Trophoblast cell (in vitro differentiated cells and primary cell): ENCODE measurements around the gene NAPB.
A peak's percentile ranks its signal among the peaks of the same experiment; 100 is the strongest.

Experiments used
- DNase-seq, 2 donors: peaks; one replicate each; pipeline ENCODE4 v3.0.0-alpha.2; 2016
- H2AFZ ChIP-seq: 2 replicates; pipeline ENCODE4 v1.6.1; 2013; ENCODE audit warnings: low read length, moderate library complexity, mild to moderate bottlenecking; ENCODE audit not compliant: insufficient read depth, poor library complexity
- H2AK5ac ChIP-seq: 2 replicates; pipeline ENCODE4 v1.6.1; 2013; ENCODE audit warnings: mild to moderate bottlenecking, low read length
- H2BK120ac ChIP-seq: 2 replicates; pipeline ENCODE4 v1.6.1; 2013; ENCODE audit warnings: low read length, mild to moderate bottlenecking, moderate library complexity; ENCODE audit not compliant: insufficient read depth, poor library complexity
- H2BK12ac ChIP-seq: 2 replicates; pipeline ENCODE4 v1.6.1; 2013; ENCODE audit warnings: mild to moderate bottlenecking, low read length, moderate library complexity
- H2BK5ac ChIP-seq: 2 replicates; pipeline ENCODE4 v1.6.1; 2013; ENCODE audit warnings: low read length, low read depth, moderate library complexity, mild to moderate bottlenecking; ENCODE audit not compliant: poor library complexity
- H3K14ac ChIP-seq: 2 replicates; pipeline ENCODE4 v1.6.1; 2013; ENCODE audit warnings: mild to moderate bottlenecking, low read length
- H3K18ac ChIP-seq: 2 replicates; pipeline ENCODE4 v1.6.1; 2013; ENCODE audit warnings: mild to moderate bottlenecking, low read length
- H3K23ac ChIP-seq: 2 replicates; pipeline ENCODE4 v1.6.1; 2013; ENCODE audit warnings: low read length
- H3K27ac ChIP-seq: 2 replicates; pipeline ENCODE4 v1.5.1; 2013; ENCODE audit warnings: low read depth, mild to moderate bottlenecking, inconsistent platforms, low read length, moderate library complexity
- H3K27me3 ChIP-seq: 2 replicates; pipeline ENCODE4 v1.6.1; 2013; ENCODE audit warnings: inconsistent platforms, mild to moderate bottlenecking, low read length, moderate library complexity; ENCODE audit not compliant: insufficient read depth
- H3K36me3 ChIP-seq, 2 experiments: 1 replicate in 1 of 2; 2 replicates in 1 of 2; pipeline ENCODE4 v1.6.1; 2013; ENCODE audit warnings: low read length in 2 of 2, mild to moderate bottlenecking in 2 of 2, moderate library complexity in 1 of 2; ENCODE audit not compliant: insufficient read depth in 2 of 2, control insufficient read depth in 1 of 2
- H3K4ac ChIP-seq: 2 replicates; pipeline ENCODE4 v1.6.1; 2013; ENCODE audit warnings: low read depth, mild to moderate bottlenecking, low read length, moderate library complexity
- H3K4me1 ChIP-seq, 2 experiments: 1 replicate in 1 of 2; 2 replicates in 1 of 2; pipeline ENCODE4 v1.6.1; 2013; ENCODE audit warnings: low read length in 2 of 2, mild to moderate bottlenecking in 2 of 2, moderate library complexity in 1 of 2; ENCODE audit not compliant: insufficient read depth in 2 of 2, control insufficient read depth in 1 of 2
- H3K4me2 ChIP-seq: 2 replicates; pipeline ENCODE4 v1.6.1; 2013; ENCODE audit warnings: inconsistent platforms, mild to moderate bottlenecking, low read length, moderate library complexity
- H3K4me3 ChIP-seq: 2 replicates; pipeline ENCODE4 v1.5.1; 2013; ENCODE audit warnings: mild to moderate bottlenecking, low read depth, low read length, inconsistent platforms
- H3K79me1 ChIP-seq: one replicate; pipeline ENCODE4 v1.6.1; 2013; ENCODE audit warnings: low read length
- H3K79me2 ChIP-seq: 2 replicates; pipeline ENCODE4 v1.6.1; 2013; ENCODE audit warnings: low read length, mild to moderate bottlenecking; ENCODE audit not compliant: control insufficient read depth, insufficient read depth, poor library complexity
- H3K9ac ChIP-seq: 2 replicates; pipeline ENCODE4 v1.6.1; 2013; ENCODE audit warnings: mild to moderate bottlenecking, low read length
- H3K9me3 ChIP-seq: 2 replicates; pipeline ENCODE4 v1.6.1; 2013; ENCODE audit warnings: low read depth, mild to moderate bottlenecking, control low read depth, inconsistent platforms, low read length; ENCODE audit not compliant: insufficient read depth
- H4K12ac ChIP-seq: 2 replicates; pipeline ENCODE4 v1.6.1; 2013; ENCODE audit warnings: low read depth, mild to moderate bottlenecking, low read length, moderate library complexity
- H4K8ac ChIP-seq: 2 replicates; pipeline ENCODE4 v1.6.1; 2013; ENCODE audit warnings: low read depth, mild to moderate bottlenecking, low read length, moderate library complexity
- H4K91ac ChIP-seq: one replicate; pipeline ENCODE4 v1.6.1; 2013; ENCODE audit warnings: low read depth, mild to moderate bottlenecking, low read length, moderate library complexity
- WGBS: extraction: QIAGEN DNeasy Blood & Tissue Kit; methylation state at CpG from one replicate; pipeline ENCODE4 v1.1.7; 2013; ENCODE audit warnings: missing lambda C conversion rate; ENCODE audit not compliant: insufficient read length, insufficient coverage; ENCODE audit errors: extremely low coverage; 5-methylcytosine and 5-hydroxymethylcytosine counted together

Gene NAPB

DNA sequence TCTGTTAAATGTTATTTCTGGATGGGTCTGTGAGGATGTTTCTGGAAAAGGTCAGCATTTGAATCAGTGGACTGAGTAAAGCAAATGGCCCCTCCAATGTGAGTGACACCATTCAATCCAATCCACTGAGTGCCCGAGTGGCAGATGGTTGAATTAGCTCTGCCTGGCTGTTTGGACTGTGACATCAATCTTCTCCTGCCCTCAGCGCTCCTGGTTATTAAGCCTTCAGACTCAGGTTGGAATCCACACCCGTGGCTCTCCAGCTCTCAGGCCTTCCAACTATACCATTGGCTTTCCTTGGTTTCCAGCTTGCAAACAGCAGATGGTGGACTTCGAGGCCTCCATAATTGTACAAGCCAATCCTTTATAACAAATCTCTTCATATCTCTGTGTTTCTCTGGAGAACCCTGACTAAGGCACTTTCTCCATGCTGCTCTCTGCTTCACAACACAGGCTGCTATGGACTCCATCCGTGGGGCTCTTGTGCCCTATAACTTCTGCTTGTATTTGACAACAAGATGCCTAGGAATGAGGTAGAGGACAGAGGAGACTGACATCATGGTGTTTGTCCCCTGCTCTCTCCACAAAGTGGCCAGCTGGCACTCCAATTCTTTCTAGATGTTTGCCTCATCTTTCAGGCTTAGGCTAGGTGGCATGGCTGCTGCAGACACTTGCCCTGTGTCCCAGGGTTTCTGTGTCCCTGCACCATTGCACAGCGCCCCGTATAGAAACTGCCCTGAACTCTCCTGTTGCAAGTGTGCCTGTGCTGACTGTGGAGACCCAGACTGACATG lies 13.4 kb upstream of the NAPB start:
- Histone ChIP-seq H3K4ac (no peak overlapping the region), H3K36me3 (no peaks in the 10 kb centered on the region), H3K4me1 (no peaks in the 10 kb centered on the region), H3K27ac (no peak overlapping the region), H3K18ac (no peak overlapping the region), H3K79me2 (no peaks in the 10 kb centered on the region), H3K27me3 (no peaks in the 10 kb centered on the region), H3K79me1 (no peaks in the 10 kb centered on the region), H3K4me3 (no peak overlapping the region), H2BK12ac (no peak overlapping the region), H2AFZ (no peak overlapping the region), H4K12ac (no peak overlapping the region), H3K14ac (no peak overlapping the region), H3K23ac (no peak overlapping the region), H4K91ac (no peak overlapping the region), H2BK120ac (no peak overlapping the region), H3K4me2 (no peak overlapping the region), H2BK5ac (no peak overlapping the region), H4K8ac (no peak overlapping the region), H3K9me3 (peaks cover 2% of the 10 kb centered on the region), H3K9ac (no peak overlapping the region), H2AK5ac (no peak overlapping the region)
- no CpG with 5 or more reads among the region's 7 CpGs for WGBS
- DNase-seq: no peak

DNA sequence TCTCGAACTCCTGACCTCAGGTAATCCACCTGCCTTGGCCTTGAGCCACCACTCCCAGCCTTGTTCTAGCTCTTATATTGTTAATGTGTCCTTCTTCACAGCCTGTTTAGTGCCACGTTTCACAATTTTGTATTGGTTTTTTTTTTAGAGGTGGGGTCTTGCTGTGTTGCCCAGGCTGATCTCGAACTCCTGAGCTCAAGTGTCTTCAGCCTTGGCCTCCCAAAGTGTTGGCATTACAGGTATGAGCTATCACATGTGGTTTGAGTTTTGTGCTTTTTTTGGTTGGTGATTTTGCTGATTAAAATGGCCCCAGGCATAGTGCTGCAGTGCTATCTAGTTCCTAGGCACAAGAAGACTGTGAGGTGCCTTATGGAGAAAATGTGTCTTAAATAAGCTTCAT lies 12.3 kb upstream of the NAPB start:
- DNase-seq: no peak
- no peaks in the 10 kb centered on the region for H3K79me2 ChIP-seq
- no peaks in the 10 kb centered on the region for H3K4me1 ChIP-seq
- H3K79me1 ChIP-seq: no peaks in the 10 kb centered on the region
- H3K14ac ChIP-seq: no peak overlapping the region
- no peak overlapping the region for H2AK5ac ChIP-seq
- H3K4me3 ChIP-seq: no peak overlapping the region
- no peak overlapping the region for H2BK12ac ChIP-seq
- no peak overlapping the region for H3K9ac ChIP-seq
- no peak overlapping the region for H4K91ac ChIP-seq
- H3K18ac ChIP-seq: no peak overlapping the region
- no peak overlapping the region for H2AFZ ChIP-seq
- H3K4me2 ChIP-seq: no peak overlapping the region
- H3K36me3 ChIP-seq: no peaks in the 10 kb centered on the region
- no peak overlapping the region for H2BK120ac ChIP-seq
- H3K23ac ChIP-seq: no peak overlapping the region
- peaks cover 2% of the 10 kb centered on the region for H3K9me3 ChIP-seq
- no peak overlapping the region for H3K4ac ChIP-seq
- H4K8ac ChIP-seq: no peak overlapping the region
- H3K27me3 ChIP-seq: no peaks in the 10 kb centered on the region
- H4K12ac ChIP-seq: no peak overlapping the region
- H2BK5ac ChIP-seq: no peak overlapping the region
- WGBS: no CpG with 5 or more reads among the region's 3 CpGs
- no peak overlapping the region for H3K27ac ChIP-seq

- no peak overlapping the region for H2BK12ac ChIP-seq
- no peak overlapping the region for H2BK120ac ChIP-seq
- H2BK5ac ChIP-seq: no peak overlapping the region
- no peak overlapping the region for H3K27ac ChIP-seq
- H3K18ac ChIP-seq: no peak overlapping the region
- peaks cover 9% of the 10 kb centered on the region for H3K79me2 ChIP-seq
- no peak overlapping the region for H4K91ac ChIP-seq
- H3K14ac ChIP-seq: no peak overlapping the region
- no peak overlapping the region for H2AK5ac ChIP-seq
- H3K9me3 ChIP-seq: no peaks in the 10 kb centered on the region
- no peak overlapping the region for H3K4ac ChIP-seq
- H3K23ac ChIP-seq: no peak overlapping the region
- no peaks in the 10 kb centered on the region for H3K4me1 ChIP-seq
- no peaks in the 10 kb centered on the region for H3K36me3 ChIP-seq
- DNase-seq: no peak
- WGBS: no CpG with 5 or more reads among the region's 9 CpGs
- no peak overlapping the region for H4K8ac ChIP-seq
- H4K12ac ChIP-seq: no peak overlapping the region
- no peak overlapping the region for H2AFZ ChIP-seq
- H3K9ac ChIP-seq: no peak overlapping the region
- no peak overlapping the region for H3K4me3 ChIP-seq
- peaks cover 7% of the 10 kb centered on the region for H3K79me1 ChIP-seq
- no peak overlapping the region for H3K4me2 ChIP-seq
- H3K27me3 ChIP-seq: no peaks in the 10 kb centered on the region
Observed at GRCh38 chr20:23425129-23425528, 3.8 kb upstream of the NAPB start.

- no CpG with 5 or more reads among the region's 58 CpGs for WGBS
- Histone ChIP-seq H3K27ac (peak overlapping the region; percentile 27), H4K91ac (peak overlapping the region; percentile 96)
Observed at GRCh38 chr20:23419995-23420901, 1.0 kb downstream of the NAPB start.

More at GRCh38 chr20:23419995-23420901, 1.0 kb downstream of the NAPB start:
- peak overlapping the region; percentile 96 for H3K4ac ChIP-seq
- H4K12ac ChIP-seq: peak overlapping the region; percentile 97
- H3K27me3 ChIP-seq: no peaks in the 10 kb centered on the region
- no peak overlapping the region for H2AK5ac ChIP-seq
- no peaks in the 10 kb centered on the region for H3K4me1 ChIP-seq
- H3K4me2 ChIP-seq: peak overlapping the region; percentile 96
- H3K23ac ChIP-seq: no peak overlapping the region
- peak overlapping the region; percentile 99 for H3K4me3 ChIP-seq
- peaks cover 9% of the 10 kb centered on the region for H3K79me2 ChIP-seq
- H2BK12ac ChIP-seq: no peak overlapping the region
- H3K14ac ChIP-seq: peak overlapping the region; percentile 99
- no peaks in the 10 kb centered on the region for H3K36me3 ChIP-seq
- H2BK5ac ChIP-seq: no peak overlapping the region
- peak overlapping the region; percentile 25 for H2AFZ ChIP-seq
- peaks cover 7% of the 10 kb centered on the region for H3K79me1 ChIP-seq
- no peaks in the 10 kb centered on the region for H3K9me3 ChIP-seq
- peak overlapping the region; percentile 46 for H3K18ac ChIP-seq
- DNase-seq: peak; percentile 65 to 85
- peak overlapping the region; percentile 85 for H2BK120ac ChIP-seq
- peak overlapping the region; percentile 98 for H4K8ac ChIP-seq
- peak overlapping the region; percentile 96 for H3K9ac ChIP-seq
